GM12878 (cell line): ENCODE results near the gene SIGLECL1. TPM values are rescaled to one million over a fixed set of nuclear protein-coding genes. Genes with fewer than 3 reads are reported as not detected.

Source experiments
- ATAC-seq: fragments of 200-7000 bp; cut with Tn5 transposase; 3 replicates; pipeline ENCODE4 v1.9.1; 2020; ENCODE audit warnings: mild to moderate bottlenecking, moderate library complexity
- BruUV-seq: library from RNA; stranded (reverse); fragments of 400-500 nt; replicated peaks from 2 replicates; lab custom pipeline; 2021; lab: Mats Ljungman, UMichigan
- CTCF ChIA-PET: fragments of 300-600 bp; sonication (Branson Sonifier 250); formaldehyde crosslinking; extraction: SDS; loops from one replicate; lab custom pipeline; 2021; ENCODE audit warnings: inconsistent platforms; lab: Yijun Ruan, JAX
- POLR2A ChIA-PET: fragments of 350-600 bp; formaldehyde crosslinking; extraction: SDS; loops from one replicate; lab custom pipeline; 2021; ENCODE audit warnings: inconsistent platforms; lab: Charles Lee
- RAD21 ChIA-PET: fragments of 300-600 bp; sonication (Branson Sonifier 250); formaldehyde crosslinking; loops from one replicate; lab custom pipeline; 2023; ENCODE audit warnings: antibody characterized with exemption; ENCODE audit not compliant: unreplicated experiment; lab: Charles Lee
- SMC1A ChIA-PET: fragments of 300-600 bp; sonication (Branson Sonifier 250); formaldehyde crosslinking; loops from one replicate; lab custom pipeline; 2023; ENCODE audit not compliant: unreplicated experiment, uncharacterized antibody; lab: Charles Lee
- DNase-seq: peaks from one replicate; pipeline ENCODE4 v3.0.0-alpha.2; 2011; ENCODE audit warnings: low read depth, low spot score
- FAIRE-seq: peaks from 3 replicates; lab custom pipeline; 2011; peaks lifted over from hg19 to GRCh38; lab: Jason Lieb, UNC
- H2AFZ ChIP-seq: 2 replicates; pipeline ENCODE4 v1.6.0; 2011; ENCODE audit warnings: low read depth, low read length, control low read depth; ENCODE audit not compliant: control insufficient read depth
- H3K27ac ChIP-seq: 2 replicates; pipeline ENCODE4 v1.5.1; 2011; ENCODE audit warnings: control low read depth; ENCODE audit not compliant: control insufficient read depth, insufficient read depth
- H3K27me3 ChIP-seq, 2 experiments: replicated peaks in 1 of 2; 2 replicates each; pipeline versions ENCODE4 v1.6.0 to v1.6.1; 2011; ENCODE audit warnings: low read length in 1 of 2; ENCODE audit not compliant: control insufficient read depth in 2 of 2, insufficient read depth in 2 of 2
- H3K36me3 ChIP-seq, 2 experiments: 2 replicates each; pipeline ENCODE4 v1.5.1; 2011; ENCODE audit warnings: low read length in 1 of 2; ENCODE audit not compliant: control insufficient read depth in 2 of 2, insufficient read depth in 2 of 2
- H3K4me1 ChIP-seq: 2 replicates; pipeline ENCODE4 v1.6.1; 2011; ENCODE audit warnings: mild to moderate bottlenecking, low read length, moderate library complexity, mixed read lengths; ENCODE audit not compliant: control insufficient read depth, insufficient read depth
- H3K4me2 ChIP-seq: 2 replicates; pipeline ENCODE4 v1.6.0; 2011; ENCODE audit warnings: control low read depth; ENCODE audit not compliant: control insufficient read depth, insufficient read depth
- H3K4me3 ChIP-seq: fragments of 200-600 bp; sonication (generic); 2 replicates; pipeline ENCODE4 v1.5.1; 2016
- H3K79me2 ChIP-seq: 2 replicates; pipeline ENCODE4 v1.6.0; 2011; ENCODE audit warnings: low read length; ENCODE audit not compliant: control insufficient read depth, insufficient read depth
- H3K9ac ChIP-seq: 2 replicates; pipeline ENCODE4 v1.8.0; 2011; ENCODE audit warnings: low read length, control low read depth, mixed read lengths; ENCODE audit not compliant: control insufficient read depth, insufficient read depth
- H3K9me3 ChIP-seq: replicated peaks from 3 replicates; pipeline ENCODE4 v1.5.1; 2011; ENCODE audit warnings: mild to moderate bottlenecking, low read length; ENCODE audit not compliant: control insufficient read depth, insufficient read depth
- H4K20me1 ChIP-seq: 2 replicates; pipeline ENCODE4 v1.6.0; 2011; ENCODE audit not compliant: control insufficient read depth, insufficient read depth
- CHD1 ChIP-seq: IDR thresholded peaks from 2 replicates; pipeline ENCODE4 v1.6.1; 2012; ENCODE audit warnings: low read depth, low read length, improper control_type of control experiment
- HCFC1 ChIP-seq: fragments of 150-350 bp; IDR thresholded peaks from 2 replicates; pipeline ENCODE4 v1.6.1; 2014; ENCODE audit warnings: low read length
- KAT2A ChIP-seq: conservative IDR thresholded peaks from 2 replicates; pipeline ENCODE4 v1.6.1; 2011; ENCODE audit warnings: low read depth, low read length; ENCODE audit not compliant: control insufficient read depth
- MEF2B ChIP-seq: fragments of 450-650 bp; IDR thresholded peaks from 2 replicates; pipeline ENCODE4 v1.6.1; 2018; ENCODE audit warnings: mild to moderate bottlenecking, moderate library complexity; ENCODE audit not compliant: partially characterized antibody, poor library complexity, severe bottlenecking
- MYC ChIP-seq: IDR thresholded peaks from 2 replicates; pipeline ENCODE4 v1.6.1; 2011; ENCODE audit warnings: mild to moderate bottlenecking, low read length, moderate library complexity, inconsistent platforms; ENCODE audit not compliant: insufficient read depth, insufficient replicate concordance, insufficient read length, severe bottlenecking
- NRF1 ChIP-seq: conservative IDR thresholded peaks from 2 replicates; pipeline ENCODE4 v1.6.1; 2011; ENCODE audit warnings: mild to moderate bottlenecking, low read depth, low read length, improper control_type of control experiment
- RAD21 ChIP-seq: IDR thresholded peaks from 2 replicates; pipeline ENCODE4 v1.6.1; 2011; ENCODE audit warnings: mild to moderate bottlenecking, low read depth, low read length, moderate library complexity; ENCODE audit not compliant: insufficient read depth
- RELA ChIP-seq: fragments of 450-650 bp; IDR thresholded peaks from 2 replicates; pipeline ENCODE4 v1.8.0; 2014; ENCODE audit warnings: borderline replicate concordance; ENCODE audit not compliant: partially characterized antibody
- SMAD5 ChIP-seq: IDR thresholded peaks from 2 replicates; pipeline ENCODE4 v1.6.1; 2016; ENCODE audit warnings: antibody characterized with exemption, low read depth
- SP1 ChIP-seq: IDR thresholded peaks from one replicate; pipeline ENCODE4 v1.6.1; 2011; ENCODE audit warnings: low read depth, low read length
- SREBF2 ChIP-seq: IDR thresholded peaks from 2 replicates; pipeline ENCODE4 v1.6.1; 2012; ENCODE audit warnings: mild to moderate bottlenecking, low read length
- TBL1XR1 ChIP-seq: IDR thresholded peaks from 2 replicates; pipeline ENCODE4 v1.6.1; 2012; ENCODE audit warnings: low read depth, low read length, improper control_type of control experiment
- ZNF274 ChIP-seq: IDR thresholded peaks from one replicate; pipeline ENCODE4 v1.8.0; 2011; ENCODE audit not compliant: insufficient read length, insufficient read depth
- whole genome bisulfite sequencing: methylation state at CpG from one replicate; pipeline ENCODE4 v1.1.6; 2016; ENCODE audit warnings: low lambda C conversion rate; ENCODE audit not compliant: insufficient replicate concordance, insufficient coverage; ENCODE audit errors: missing lambda C conversion rate; 5-methylcytosine and 5-hydroxymethylcytosine counted together
- in situ Hi-C: fragments of 300-500 bp; cut with MboI; formaldehyde crosslinking; loops from 9 replicates; pipeline ENCODE4 v1.14.3; 2018; ENCODE audit warnings: mixed read lengths
- intact Hi-C: fragments of 100-400 bp; cut with micrococcal nuclease; formaldehyde crosslinking; loops from one replicate; pipeline ENCODE4 v1.14.2; 2022; ENCODE audit not compliant: unreplicated experiment
- polyA plus RNA-seq, 11 experiments: library from polyadenylated mRNA; depleted of rRNA in 4 of 11; unstranded in 6 of 11; stranded (reverse) in 5 of 11; fragments of >200 nt; fragmentation: Nextera tagmentation in 4 of 11; fragmentation: Illumina TruSeq in 1 of 11; extraction: Ambion mirVana in 4 of 11; extraction: Trizol in 1 of 11; gene quantifications; 1 replicate in 1 of 11; 2 replicates in 10 of 11; pipeline versions ENCODE4 v1.2.1 to v1.2.3, GENCODE V29; 2011 to 2016; ENCODE audit warnings: inconsistent platforms in 2 of 11, missing spikeins in 2 of 11, low read depth in 1 of 11
- total RNA-seq, 4 experiments: library from RNA; depleted of rRNA in 3 of 4; stranded (reverse); fragments of >200 nt in 3 of 4; fragmentation: Illumina TruSeq in 1 of 4; extraction: Trizol in 1 of 4; gene quantifications; 2 replicates each; pipeline versions ENCODE4 v1.2.1 to v1.2.3, GENCODE V29; 2013 to 2021
- TF ChIP-seq, protein P1 (sequence below): IDR thresholded peaks from 2 replicates; pipeline ENCODE4 v1.6.1; 2011; ENCODE audit warnings: low read depth, low read length, improper control_type of control experiment, borderline replicate concordance
- TF ChIP-seq, protein P2 (sequence below), 3 experiments: IDR thresholded peaks in 2 of 3; conservative IDR thresholded peaks in 1 of 3; 2 replicates each; pipeline ENCODE4 v1.5.1; 2011; ENCODE audit warnings: low read depth in 3 of 3, low read length in 3 of 3, mild to moderate bottlenecking in 3 of 3, control low read depth in 2 of 3, moderate library complexity in 2 of 3, inconsistent platforms in 1 of 3, mixed read lengths in 1 of 3; ENCODE audit not compliant: control insufficient read depth in 2 of 3, insufficient read depth in 1 of 3; ENCODE audit errors: extremely low read depth in 1 of 3

The SIGLECL1 gene
- total and polyA plus RNA-seq, 10 of the 15 experiments (the other 5 are each of a cell fraction or from before 2014, with no cell fraction given) = not detected

DNA sequence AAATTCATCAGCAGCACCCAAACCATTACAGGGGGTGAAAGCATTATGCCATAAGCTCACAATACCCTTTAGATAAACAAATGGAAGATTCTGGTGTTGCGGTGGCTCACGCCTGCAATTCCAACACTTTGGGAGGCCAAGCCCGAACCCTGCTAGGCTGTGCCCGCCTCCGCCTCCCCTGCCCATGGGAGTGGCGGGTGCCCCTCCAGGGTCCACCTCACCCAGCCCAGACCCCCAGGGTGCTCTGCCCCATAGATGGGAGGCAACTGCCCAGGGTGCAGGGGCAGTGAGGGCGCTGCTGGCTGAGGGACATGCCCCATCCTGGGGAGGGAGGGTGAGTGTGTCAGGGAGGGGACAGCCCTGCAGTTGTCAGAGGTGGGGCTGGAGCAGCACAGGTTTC is 10.0 kb upstream of the SIGLECL1 start:
- FAIRE-seq (no peak), DNase-seq (no peak), ATAC-seq (no peak)
- H3K79me2 ChIP-seq = no peaks in the 10 kb centered on the region
- H3K36me3 ChIP-seq = no peaks in the 10 kb centered on the region
- no peak overlapping the region for H3K27ac ChIP-seq
- H3K4me3 ChIP-seq = no peak overlapping the region
- ChIA-PET RAD21 (no interaction called here), CTCF (no interaction called here), POLR2A (no interaction called here), SMC1A (interaction anchor here (0.9 kb wide), 1 partner anchor 14 kb away, joined by 3 read pairs; no protein-coding TSS in a partner anchor)
- no peak overlapping the region for H3K4me2 ChIP-seq
- H3K9ac ChIP-seq = no peak overlapping the region
- no peak overlapping the region for H2AFZ ChIP-seq
- no TSS peak for BruUV-seq
- 22% methylated on average over 7 of the region's 7 CpGs for WGBS
- no peaks in the 10 kb centered on the region for H3K4me1 ChIP-seq
- H3K9me3 ChIP-seq = no peaks in the 10 kb centered on the region
- intact Hi-C loops (no loop called here), in situ Hi-C loops (no loop called here)
- H4K20me1 ChIP-seq = no peaks in the 10 kb centered on the region
- TF ChIP-seq ZNF274 (no peak), SREBF2 (no peak), SMAD5 (no peak), NRF1 (no peak)
- no peaks in the 10 kb centered on the region; a peak in 1 of 4 replicates for H3K27me3 ChIP-seq

DNA sequence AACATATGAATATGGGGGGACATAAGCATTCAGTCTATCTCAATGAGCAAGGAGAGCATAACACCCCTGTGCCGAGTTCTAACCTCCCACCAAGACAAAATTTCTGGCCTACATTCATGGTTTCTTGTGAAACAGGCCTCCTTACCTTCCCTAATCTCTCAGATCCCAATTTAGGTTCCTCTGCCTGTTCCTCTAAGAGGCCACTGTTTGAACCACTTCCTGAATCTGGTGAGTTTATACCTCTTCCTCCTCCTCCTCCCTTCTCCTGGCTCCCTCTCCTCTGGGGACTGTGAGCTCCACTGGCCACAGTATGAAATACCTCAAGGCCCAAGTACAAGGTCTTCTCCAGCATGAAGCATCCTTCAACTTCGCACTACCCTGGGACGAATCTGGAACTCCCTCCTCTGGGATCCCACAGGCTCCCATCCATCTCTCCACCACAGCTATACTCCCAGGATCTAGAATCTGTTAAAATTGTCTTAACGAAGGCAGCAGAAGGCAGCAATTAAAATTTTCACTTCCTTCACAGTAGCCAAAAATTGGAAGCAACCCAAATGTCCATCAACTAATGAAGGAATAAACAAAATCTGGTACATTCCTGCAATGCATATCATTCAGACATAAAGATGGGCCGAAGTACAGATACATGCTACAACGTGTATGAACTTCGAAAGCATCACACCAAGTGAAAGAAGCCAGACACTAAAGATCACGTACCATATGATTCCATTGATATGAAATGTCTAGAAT is 7.8 kb upstream of the SIGLECL1 start:
- Histone ChIP-seq H4K20me1 (no peaks in the 10 kb centered on the region), H3K9ac (no peak overlapping the region), H3K27ac (no peak overlapping the region), H2AFZ (no peak overlapping the region), H3K4me3 (no peak overlapping the region), H3K9me3 (no peaks in the 10 kb centered on the region), H3K27me3 (no peaks in the 10 kb centered on the region; a peak in 1 of 4 replicates), H3K4me2 (no peak overlapping the region), H3K36me3 (no peaks in the 10 kb centered on the region), H3K79me2 (no peaks in the 10 kb centered on the region), H3K4me1 (no peaks in the 10 kb centered on the region)
- WGBS = 12% methylated on average over 8 of the region's 8 CpGs
- DNase-seq (no peak), ATAC-seq (no peak), FAIRE-seq (no peak)
- in situ Hi-C loops = no loop called here
- no TSS peak for BruUV-seq
- CTCF ChIA-PET = interaction anchor here (1.3 kb wide), 1 partner anchor 84 kb away, joined by 3 read pairs; no protein-coding TSS in a partner anchor
- intact Hi-C loops = no loop called here
- SMC1A ChIA-PET = no interaction called here
- RAD21 ChIA-PET = no interaction called here
- POLR2A ChIA-PET = no interaction called here
- no peak for TF ChIP-seq SP1
- no peak for TF ChIP-seq TBL1XR1
- no peak for TF ChIP-seq HCFC1
- TF ChIP-seq KAT2A = no peak
- TF ChIP-seq CHD1 = no peak
- TF ChIP-seq RELA = no peak
- TF ChIP-seq MEF2B = no peak
- TF ChIP-seq, protein P1, sequence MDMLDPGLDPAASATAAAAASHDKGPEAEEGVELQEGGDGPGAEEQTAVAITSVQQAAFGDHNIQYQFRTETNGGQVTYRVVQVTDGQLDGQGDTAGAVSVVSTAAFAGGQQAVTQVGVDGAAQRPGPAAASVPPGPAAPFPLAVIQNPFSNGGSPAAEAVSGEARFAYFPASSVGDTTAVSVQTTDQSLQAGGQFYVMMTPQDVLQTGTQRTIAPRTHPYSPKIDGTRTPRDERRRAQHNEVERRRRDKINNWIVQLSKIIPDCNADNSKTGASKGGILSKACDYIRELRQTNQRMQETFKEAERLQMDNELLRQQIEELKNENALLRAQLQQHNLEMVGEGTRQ = no peak
- no peak for TF ChIP-seq MYC
- TF ChIP-seq, protein P2, sequence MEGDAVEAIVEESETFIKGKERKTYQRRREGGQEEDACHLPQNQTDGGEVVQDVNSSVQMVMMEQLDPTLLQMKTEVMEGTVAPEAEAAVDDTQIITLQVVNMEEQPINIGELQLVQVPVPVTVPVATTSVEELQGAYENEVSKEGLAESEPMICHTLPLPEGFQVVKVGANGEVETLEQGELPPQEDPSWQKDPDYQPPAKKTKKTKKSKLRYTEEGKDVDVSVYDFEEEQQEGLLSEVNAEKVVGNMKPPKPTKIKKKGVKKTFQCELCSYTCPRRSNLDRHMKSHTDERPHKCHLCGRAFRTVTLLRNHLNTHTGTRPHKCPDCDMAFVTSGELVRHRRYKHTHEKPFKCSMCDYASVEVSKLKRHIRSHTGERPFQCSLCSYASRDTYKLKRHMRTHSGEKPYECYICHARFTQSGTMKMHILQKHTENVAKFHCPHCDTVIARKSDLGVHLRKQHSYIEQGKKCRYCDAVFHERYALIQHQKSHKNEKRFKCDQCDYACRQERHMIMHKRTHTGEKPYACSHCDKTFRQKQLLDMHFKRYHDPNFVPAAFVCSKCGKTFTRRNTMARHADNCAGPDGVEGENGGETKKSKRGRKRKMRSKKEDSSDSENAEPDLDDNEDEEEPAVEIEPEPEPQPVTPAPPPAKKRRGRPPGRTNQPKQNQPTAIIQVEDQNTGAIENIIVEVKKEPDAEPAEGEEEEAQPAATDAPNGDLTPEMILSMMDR (IDR thresholded peaks at IDR 0.05 in 2 of 3, conservative IDR thresholded peaks at IDR 0.05 in 1 of 3; ENCODE audit: control insufficient read depth in 2 of 3, extremely low read depth in 1 of 3, insufficient read depth in 1 of 3, low read depth in 3 of 3, low read length in 3 of 3) = no peak
- TF ChIP-seq RAD21 = no peak
